Activated B cell treated with CpG ODN at 0.5 μM for 24 hours (primary cell): ENCODE results near the gene TIGD1. TPM values are rescaled to one million over a fixed set of nuclear protein-coding genes. Genes with fewer than 3 reads are reported as not detected.

ENCODE experiments used
- total RNA-seq: library from RNA; stranded (reverse); gene quantifications from 2 replicates; pipeline ENCODE4 v1.2.3, GENCODE V29; 2022

The TIGD1 gene
- total RNA-seq, 1 donor from 2014 or later: 8.8 TPM

Other genes starting within 250 kb of the TIGD1 start
- 0.38 TPM in 1 of 2 replicates, not detected in the other for gene ALPP, start 171.8 kb downstream of the TIGD1 start, total RNA-seq
- not detected in 2 replicates for gene ALPG, start 143.7 kb downstream of the TIGD1 start, total RNA-seq
- gene ALPI, start 94.4 kb downstream of the TIGD1 start, total RNA-seq: not detected in 2 replicates
- not detected in 2 replicates for gene ECEL1, start 62.7 kb downstream of the TIGD1 start, total RNA-seq
- not detected in 2 replicates for gene PRSS56, start 30.2 kb downstream of the TIGD1 start, total RNA-seq
- not detected in 2 replicates for gene CHRND, start 24.4 kb downstream of the TIGD1 start, total RNA-seq
- not detected in 2 replicates for gene CHRNG, start 10.9 kb downstream of the TIGD1 start, total RNA-seq
- 63.2 and 67.2 TPM in 2 replicates for gene EIF4E2, start 132 bp upstream of the TIGD1 start, total RNA-seq
- not detected in 2 replicates for gene EFHD1, start 83.0 kb upstream of the TIGD1 start, total RNA-seq
- gene GIGYF2, start 146.8 kb upstream of the TIGD1 start, total RNA-seq: 68.9 and 77.9 TPM in 2 replicates
- gene KCNJ13, start 226.0 kb upstream of the TIGD1 start, total RNA-seq: not detected in 2 replicates